Brain pericyte (primary cell): ENCODE results near the gene PRKN.

Experiments
- DNase-seq: peaks from one replicate; pipeline ENCODE4 v3.0.0-alpha.2; 2012; ENCODE audit warnings: low read depth, low spot score

PRKN gene

DNA sequence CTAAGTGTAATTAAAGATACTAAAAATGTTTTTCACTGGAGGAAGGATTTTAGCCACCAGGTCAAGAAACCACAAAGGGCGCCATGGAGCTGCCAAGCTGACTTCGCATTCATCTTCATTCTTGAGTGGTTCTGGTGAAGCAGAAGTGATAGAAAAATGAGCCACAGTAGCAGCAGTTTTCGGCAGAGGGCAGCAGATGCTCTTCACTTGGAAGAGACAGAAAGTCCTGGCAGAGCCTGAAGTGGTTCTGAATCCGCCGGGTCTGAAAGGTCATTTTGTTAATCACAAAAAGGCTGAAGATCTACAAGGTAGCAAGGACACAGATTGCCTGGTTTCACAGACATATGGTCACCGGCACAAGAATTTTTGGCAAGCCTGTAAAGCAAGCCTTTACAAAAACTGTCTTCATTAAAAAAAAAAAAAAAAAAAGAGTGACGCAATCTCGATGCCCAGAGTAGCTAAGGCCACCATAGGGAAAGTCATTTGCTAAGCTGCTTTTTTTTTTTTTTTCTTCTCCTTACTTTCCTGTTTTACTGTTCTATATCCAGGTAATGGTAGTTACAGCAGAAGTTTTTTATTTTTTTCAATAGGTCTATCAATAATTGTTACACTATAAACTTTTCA, 1108.6 kb downstream of the PRKN start:
- peak; percentile 29 for DNase-seq

DNA sequence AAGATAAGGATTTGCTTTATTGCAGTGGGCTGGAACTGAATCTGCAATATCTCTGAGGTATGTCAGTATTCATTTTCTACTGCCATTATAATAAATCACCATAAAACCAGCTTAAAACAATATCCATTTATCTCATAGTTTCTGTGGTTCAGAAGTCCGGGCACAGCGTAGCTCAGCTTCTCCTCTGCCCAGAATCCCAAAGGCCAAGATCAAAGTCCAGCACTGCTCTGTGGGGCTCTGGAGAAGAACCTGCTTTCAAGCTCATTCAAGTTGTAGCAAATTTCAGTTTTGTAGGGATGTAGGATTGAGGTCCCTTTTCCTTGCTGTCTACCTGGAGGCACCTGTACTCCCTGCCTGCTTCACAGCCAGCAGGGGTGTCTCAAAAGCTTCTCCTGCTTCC, 1113.9 kb downstream of the PRKN start:
- DNase-seq = no peak

DNA sequence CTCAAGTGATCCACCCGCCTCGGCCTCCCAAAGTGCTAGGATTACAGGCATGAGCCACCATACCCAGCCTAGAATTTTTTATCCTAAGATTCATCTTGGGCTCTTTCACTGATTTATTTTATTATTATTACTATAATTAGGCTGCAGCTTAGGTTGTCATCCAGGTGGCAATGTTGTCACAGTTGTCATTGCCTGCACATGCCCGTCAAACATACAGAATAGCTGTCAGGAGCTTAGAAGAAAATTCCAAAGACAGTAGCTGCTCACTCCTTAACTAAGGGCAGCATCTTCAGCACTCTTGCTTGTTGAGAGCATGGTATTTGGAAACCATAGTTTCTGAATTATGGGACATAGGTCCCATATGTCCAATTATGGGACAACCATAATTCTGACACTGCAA, 1118.8 kb downstream of the PRKN start:
- no peak for DNase-seq

DNA sequence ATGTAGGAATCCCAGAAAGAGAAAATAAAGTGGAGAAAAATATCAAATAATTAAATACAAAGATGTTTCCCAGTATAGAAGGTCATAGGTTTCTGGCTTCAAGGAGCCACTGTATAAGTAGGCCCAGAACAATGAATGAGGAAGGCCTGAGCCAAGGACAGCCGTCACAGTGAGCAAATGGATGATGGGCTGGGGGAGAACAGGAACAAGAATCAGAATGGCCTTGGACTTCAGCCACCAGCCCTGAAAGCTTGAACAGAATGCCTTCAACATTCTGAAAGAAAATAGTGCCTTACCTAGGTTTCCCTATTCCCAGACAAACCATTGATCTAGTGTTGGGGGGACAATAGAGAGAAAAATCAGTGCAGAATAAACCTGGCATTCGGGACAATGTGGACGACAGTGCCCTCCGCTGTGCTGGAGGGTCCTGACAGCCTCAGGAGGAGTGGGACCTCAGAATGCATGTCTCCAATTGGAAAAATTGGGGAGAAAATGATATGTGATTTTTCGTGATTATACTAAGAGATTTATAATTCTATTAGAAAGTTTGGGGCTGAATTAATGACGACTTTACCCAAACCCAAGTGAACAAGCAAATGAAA, 1119.8 kb downstream of the PRKN start:
- no peak for DNase-seq

DNA sequence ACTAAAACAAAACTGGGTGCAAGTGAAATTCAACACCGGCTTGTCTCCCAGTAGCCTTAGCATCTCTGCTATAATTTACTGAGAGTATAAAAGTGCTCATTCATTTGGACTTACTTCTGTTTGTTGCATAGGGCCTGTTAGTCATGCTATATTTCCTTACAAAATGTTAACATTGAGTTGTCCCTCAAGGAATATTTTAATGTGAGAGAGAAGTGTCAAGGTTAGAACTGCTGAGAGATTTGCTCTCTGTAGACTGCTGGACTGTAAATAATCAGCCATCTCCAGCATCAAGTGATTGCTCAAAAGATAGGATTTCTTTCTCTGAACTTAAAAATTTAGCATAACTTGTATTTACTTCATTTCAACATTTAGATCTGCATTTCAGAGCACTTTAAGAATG, 1125.2 kb downstream of the PRKN start:
- no peak for DNase-seq

DNA sequence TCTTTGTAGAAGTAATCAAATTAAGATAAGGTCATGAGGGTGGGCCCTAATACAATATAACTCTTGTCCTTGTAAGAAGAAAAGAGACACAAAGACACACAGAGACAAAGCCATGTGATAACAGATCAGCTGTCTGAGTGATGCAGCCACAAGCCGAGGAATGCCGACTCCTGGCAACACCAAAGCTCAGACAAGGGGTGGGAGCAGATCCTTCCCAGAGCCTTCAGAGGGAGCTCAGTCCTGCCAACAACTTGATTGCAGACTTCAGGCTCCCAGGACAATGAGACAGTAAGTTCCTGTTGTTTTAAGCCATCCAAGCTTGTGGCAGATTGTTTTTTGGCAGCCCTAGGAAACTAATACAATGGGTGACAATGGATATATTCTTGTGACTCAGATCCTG, 1128.7 kb downstream of the PRKN start:
- DNase-seq = no peak

DNA sequence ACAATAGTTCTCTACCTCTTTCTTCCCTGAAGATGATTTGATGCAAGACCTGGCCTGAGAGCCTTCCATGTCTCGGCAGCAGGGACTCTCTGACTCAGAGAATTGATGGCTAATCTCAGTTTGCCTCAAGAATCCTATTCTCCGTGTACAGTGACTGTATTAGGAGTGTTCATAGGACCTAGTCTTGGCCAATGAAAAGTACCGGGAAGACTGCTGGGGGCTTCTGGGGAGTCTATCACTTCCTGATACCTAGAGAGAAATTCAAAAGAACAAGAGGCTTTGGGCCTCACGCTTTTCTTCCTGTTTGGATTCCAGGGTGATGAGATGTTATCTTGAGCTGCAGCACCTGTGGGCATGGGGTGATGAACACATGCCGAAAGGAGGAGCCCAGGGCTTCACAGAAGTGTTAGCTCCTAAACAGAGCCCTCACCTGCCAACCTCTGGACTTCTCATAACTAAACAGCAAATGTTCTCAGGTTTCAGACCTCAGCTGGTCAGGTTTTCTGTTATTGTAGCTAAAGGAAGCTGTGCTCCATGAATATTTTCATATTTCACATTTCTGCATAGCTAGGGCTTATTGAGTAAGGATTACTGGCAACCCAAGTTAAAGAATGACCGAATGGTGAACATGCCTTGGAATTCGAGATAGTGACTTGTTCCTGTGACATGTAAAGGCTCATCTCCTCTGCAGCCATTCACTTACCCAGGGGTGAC, 1130.6 kb downstream of the PRKN start:
- no peak for DNase-seq

DNA sequence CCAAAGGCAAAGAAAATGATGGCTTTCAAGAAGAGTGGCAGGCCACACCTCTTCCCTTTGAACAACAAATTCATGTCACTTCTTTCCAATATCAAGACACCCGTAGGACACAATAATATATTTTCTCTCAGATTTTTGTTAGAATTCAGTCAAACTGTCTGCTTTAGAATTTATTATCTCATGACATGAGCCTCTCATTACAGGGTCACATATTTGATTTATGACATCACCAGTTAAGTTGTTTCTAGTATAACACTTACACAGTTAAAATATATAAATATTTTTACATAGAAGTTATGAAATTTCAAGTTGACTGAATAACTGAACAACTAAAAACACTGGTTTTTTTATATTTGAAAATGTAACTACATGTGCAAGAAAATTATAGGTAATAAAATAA, 1133.2 kb downstream of the PRKN start:
- DNase-seq = no peak

DNA sequence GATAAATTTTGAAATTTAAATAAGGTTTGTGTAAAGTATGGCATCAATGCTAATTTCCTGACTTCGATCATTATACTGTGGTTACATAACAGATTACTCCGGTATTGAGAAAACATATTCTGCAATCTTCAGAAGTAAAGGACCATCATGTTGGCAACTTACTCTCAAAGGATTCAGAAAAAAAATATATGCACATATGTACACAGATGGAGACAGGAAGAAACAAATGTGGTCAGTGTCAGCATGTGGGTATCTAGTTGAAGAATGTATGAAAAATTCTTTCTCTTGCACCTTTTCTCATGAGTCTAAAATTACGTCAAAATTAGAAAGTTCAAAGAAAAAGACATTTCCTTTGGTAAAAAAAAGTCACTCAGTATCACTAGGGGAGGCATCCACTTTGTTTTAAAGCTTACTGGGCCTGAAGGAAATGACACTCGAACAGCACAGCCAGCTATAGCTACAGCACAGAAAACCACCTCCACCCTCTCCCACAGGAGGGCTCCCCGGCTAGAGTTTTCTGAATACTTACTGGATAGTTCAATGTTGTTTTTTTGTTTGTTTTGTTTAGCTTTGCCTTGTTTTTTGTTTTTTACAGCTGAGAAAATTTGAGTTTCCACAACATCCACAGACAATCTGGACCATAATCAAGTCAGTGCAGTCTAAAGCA, 1136.5 kb downstream of the PRKN start:
- no peak for DNase-seq

DNA sequence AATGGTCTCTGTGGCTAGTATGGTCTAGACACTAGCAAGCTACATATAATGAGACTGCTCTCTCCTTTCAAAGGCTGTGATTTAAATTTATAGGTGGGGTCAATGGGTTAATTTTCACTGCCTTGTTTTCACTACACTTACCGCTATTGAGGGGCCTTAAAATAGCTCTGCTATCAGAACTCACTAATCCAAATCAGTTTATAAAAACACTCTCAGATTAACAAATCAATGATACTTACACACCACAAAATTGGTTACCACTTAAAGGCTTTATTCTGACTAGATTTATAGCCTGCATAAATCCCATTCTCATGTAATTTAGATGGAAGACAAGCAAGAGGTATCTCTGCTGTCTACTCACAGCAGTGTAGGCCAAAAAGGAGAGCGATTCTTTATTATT, 1140.7 kb downstream of the PRKN start:
- no peak for DNase-seq

DNA sequence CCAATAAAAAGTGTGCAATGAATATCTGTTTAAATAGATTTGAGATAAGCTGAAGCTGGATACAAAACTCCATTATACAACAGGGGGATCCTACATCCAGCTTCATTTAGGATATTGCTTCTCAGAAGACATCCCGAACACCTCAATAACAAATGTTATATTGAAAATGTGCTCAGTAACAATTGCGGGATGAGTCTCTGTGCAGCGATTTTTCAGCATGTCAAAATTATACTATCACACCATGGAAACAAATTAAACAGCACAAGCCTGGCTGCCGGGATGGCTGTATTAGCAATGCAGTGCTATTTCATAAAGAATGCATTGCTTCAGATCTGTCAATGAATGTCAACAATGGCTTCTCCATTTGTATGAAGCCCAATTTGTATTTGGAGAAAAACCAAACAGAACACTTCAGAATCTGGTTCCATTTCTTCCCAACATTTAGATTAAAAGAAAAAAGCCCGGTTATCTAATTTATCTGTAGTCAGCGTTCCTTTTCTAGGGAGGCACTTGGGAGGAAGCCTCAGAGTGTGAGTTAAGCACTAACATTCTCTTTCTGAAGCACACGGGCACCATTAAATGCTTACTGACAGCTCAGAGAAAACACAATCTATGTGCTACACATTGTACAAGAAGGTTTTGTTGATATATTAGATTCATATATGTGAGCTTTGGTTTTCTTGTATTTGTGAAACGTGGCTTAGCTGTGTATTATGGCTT, 1142.8 kb downstream of the PRKN start:
- DNase-seq = no peak

DNA sequence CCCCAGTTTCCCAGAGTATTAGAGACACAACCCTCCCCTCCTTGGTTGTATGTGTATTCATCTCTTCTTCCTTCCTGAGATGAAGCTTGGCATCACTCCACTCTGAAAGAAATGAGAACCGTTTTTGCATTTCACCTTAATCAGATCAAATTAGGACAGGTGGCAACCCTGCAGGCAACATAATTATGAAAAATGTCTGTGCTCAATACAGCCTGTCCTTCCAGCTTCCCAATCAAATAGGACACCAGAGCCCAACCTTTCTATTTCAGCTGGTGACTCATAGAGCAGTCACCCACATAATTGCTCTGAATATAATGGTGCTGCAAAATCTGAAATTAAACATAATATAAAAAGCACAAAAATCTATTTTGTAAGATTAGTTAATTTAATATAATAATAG, 1143.5 kb downstream of the PRKN start:
- no peak for DNase-seq

DNA sequence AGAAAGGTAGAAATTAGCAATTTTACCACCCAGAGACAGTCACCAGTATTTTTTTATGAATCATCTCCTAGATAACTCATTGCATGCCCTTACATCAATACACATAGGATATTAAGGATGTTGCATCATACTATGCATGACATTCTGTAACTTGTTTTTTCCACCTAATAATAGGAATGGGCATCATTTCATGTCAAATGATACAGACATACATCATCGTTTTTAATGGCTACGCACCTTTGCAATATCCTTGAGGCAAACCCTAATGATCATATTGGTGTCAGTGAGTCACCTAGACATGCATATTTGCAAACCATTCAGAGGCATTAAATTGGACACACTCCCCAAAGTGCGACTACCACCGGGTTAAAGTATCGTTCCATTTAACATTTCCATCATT, 1144.0 kb downstream of the PRKN start:
- no peak for DNase-seq

DNA sequence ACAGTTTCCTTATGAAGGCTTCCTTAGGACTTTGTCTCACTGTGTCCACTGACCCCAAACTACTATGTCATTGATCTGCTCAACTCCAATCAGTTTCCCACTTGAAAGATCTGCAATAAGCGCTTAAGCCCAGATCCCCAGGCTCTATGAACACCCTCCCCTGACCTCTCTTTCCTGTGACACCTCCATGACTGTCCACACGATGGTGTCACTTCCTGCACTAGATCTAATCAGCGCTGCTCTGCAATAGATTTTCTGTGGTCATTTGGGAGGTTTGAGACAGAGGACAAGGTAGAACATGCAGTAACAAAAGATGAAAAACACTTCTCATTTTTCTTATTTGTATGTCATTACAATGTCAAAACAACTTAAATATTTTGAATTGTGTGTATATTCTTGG, 1149.1 kb downstream of the PRKN start:
- no peak for DNase-seq

DNA sequence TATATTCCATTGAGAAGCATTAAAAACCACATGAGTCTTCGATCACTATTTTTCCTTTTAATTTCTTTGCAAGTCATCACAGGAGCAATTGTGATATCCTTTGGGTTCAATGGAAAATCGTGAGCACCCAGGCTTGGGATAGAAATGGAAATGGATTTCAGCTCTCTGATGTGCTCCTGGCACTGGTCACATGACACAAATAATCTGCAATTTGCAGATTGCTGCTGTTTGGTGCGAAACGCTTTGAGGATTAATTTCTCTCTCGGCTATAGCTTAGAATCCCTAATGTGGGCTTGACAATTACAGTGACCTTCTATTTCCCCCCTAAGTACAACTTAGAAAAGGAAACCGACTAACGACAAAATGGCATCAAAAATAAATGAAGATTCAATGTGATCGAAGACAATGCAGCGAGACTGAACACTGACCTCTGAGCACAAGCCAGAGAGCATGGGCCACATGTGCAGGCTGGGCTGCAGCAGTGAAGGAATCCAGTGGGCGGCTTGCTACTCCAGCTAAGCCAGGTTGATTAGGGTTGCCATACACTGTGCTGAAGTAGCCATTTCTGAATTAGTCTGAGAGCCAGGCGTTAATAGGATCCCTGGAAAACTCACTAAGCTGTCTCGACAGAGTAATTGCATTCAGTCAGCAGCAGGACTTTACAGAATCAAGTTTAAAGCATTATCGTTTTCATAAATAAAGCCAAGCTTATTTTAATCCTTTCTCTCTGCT, 1151.9 kb downstream of the PRKN start:
- DNase-seq = no peak

DNA sequence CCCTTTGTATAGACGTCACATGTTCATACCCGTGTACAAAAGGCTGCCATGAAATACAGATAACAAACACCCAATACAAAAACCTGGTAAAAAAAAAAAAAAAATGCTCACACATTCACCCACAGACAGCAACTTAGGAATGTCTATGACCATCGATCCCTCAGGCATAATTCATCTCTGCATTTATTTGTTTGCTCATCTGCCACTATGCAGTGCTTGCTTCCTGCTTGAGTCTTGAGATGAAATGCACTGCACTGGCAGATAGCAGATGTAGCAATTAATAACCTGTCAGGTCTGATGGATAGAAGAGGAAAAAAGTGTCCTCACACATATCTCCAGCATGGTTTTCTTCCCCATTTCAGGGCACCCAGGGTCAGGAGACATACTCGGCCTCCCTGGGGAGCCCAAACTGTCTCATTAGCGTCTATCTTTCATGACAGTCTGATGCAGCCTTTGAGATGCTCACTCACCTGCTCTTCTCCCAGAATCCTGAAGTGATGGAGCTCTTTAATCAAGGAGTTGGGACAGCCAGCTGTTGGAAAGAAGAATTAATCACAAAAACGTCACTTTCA, 1158.6 kb downstream of the PRKN start:
- DNase-seq = no peak

DNA sequence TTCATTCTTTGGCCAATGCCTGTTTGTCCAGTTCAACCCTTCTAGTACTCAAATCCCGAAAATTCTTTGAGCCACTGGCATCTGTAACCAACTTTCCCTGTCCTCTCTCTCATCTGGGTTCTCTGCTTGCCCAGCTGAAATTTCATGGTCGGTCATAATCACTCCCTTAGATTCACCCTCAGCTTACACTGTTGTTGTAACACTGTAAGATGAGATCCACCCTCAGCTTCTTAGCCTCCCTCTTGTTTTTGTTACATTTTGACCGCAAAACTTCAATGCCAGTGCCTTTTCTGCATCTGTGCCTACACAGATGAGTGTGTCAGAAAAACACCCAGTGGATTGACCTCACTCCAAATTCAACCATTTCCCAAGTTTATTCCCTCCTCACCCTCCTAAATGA, 1162.6 kb downstream of the PRKN start:
- DNase-seq = no peak

DNA sequence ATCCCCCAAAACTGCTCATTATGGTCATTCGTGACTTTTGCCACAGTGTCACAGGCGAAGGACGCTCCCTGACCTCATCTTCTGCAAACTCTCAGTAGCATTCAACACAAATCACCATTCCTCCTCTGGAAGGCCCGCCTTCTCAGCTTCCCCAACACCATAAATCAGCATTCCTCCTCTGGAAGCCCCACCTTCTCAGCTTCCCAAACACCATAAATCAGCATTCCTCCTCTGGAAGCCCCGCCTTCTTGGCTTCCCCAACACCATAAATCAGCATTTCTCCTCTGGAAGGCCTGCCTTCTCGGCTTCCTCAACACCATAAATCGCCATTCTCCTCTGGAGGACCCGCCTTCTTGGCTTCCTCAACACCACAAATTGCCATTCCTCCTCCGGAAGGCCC, 1165.7 kb downstream of the PRKN start:
- no peak for DNase-seq

DNA sequence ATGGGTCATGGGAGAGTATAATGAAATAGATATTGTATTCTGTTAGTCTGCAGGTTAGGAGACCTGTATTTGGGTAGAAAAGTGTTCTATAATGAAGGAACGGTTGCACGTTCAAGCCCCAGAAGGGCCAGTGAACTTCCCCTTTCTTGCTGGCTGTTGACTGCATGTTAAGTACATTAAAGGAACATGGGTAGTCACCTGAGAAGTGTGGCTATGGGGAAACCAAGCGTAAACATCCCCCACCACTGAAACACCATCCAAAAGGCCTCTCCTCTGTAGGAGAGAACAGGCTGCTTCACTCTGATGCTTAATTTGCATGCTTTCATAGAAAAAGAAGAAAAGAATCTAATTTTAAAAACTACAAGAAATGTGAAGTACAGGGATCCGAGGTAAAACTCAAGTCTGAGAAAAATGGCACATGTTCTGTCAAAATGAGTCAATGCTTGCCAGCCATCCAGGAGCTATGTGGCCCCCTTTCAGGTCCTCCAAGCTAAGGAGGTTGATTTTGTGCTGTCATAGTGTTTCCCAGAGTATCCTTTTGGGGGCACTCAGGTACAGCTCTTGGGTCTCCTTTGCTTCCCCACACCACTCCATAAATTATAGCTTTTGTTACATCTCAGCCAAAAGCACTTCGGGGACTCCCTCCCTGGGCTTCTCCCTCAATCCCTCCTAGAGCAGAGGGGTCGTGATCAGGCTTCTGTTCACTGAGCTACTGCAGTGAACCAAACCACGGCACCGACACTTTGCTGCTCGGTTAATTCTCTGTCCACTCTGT, 1170.0 kb downstream of the PRKN start:
- no peak for DNase-seq

DNA sequence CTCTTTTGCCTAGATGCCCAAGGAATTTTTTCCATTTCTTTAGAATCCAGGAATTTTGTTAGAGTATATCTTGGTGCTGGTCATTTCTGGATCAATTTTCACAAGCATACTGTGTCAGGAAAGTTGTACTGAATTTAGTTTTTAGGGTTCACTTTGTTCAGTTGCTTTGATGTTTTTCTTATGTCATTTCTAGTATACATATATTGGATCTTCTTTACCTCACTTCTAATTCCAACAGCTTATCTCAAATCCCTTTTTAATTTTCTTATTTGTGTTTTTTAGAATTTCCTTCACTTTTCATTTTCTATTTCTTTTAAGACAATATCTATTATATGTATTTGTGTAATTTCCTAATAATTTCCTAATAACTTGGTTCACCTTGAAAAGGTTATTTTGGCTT, 1172.7 kb downstream of the PRKN start:
- DNase-seq = no peak
